Stomach (tissue), 4 donors: ENCODE data around the gene FOXO3.

Source experiments
- CTCF ChIP-seq, 7 experiments: fragments of 450-650 bp in 4 of 7; fragments of 200-600 bp in 3 of 7; sonication (generic) in 3 of 7; IDR thresholded peaks; one replicate each; pipeline ENCODE4 v1.5.1; 2016 to 2019; ENCODE audit warnings: antibody characterized with exemption in 7 of 7, control low read depth in 2 of 7, mild to moderate bottlenecking in 1 of 7
- EP300 ChIP-seq: sonication (generic); formaldehyde crosslinking; IDR thresholded peaks from one replicate; pipeline ENCODE4 v1.6.1; 2017; ENCODE audit warnings: antibody characterized with exemption
- POLR2A ChIP-seq, 4 donors: fragments of 450-650 bp; IDR thresholded peaks; one replicate each; pipeline ENCODE4 v1.6.1; 2016; ENCODE audit warnings: antibody characterized with exemption in 4 of 4, control low read depth in 2 of 4, mild to moderate bottlenecking in 1 of 4, moderate library complexity in 1 of 4
- POLR2AphosphoS5 ChIP-seq, 3 donors: sonication (generic); formaldehyde crosslinking; IDR thresholded peaks; one replicate each; pipeline ENCODE4 v1.6.1; 2016; ENCODE audit warnings: antibody characterized with exemption in 3 of 3

DNA sequence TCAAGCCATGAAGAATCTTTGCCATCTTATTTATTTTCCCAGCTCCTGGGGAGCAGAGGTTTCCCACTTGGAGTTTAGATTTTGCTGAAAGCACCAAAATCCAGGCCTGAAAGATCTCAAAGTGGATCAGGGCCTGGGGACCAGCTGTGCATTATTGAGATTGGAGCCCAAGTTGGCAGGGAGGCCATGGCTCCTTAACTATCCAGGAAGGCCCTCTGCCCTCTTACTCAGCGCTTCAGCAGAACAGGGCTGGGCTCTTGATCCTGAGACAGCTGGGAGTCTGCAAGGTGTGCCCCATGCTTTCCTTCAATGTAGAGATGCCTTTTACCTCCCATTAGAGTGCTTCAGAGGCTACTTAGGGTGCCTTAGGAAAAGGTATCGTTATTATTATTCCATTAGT lies 24.6 kb downstream of the FOXO3 start:
- TF ChIP-seq CTCF (IDR thresholded peaks at IDR 0.05) (no peak), POLR2A (IDR thresholded peaks at IDR 0.05) (no peak), EP300 (no peak), POLR2AphosphoS5 (IDR thresholded peaks at IDR 0.05) (no peak)
